HT1080 (cell line): ENCODE data around the gene GDA. TPM values are rescaled to one million over a fixed set of nuclear protein-coding genes. Genes with fewer than 3 reads are reported as not detected.
A peak's percentile ranks its signal among the peaks of the same experiment; 100 is the strongest.

Experiments used
- DNase-seq: peaks from one replicate; pipeline ENCODE4 v3.0.0-alpha.2; 2015; ENCODE audit warnings: low read depth
- total RNA-seq: library from RNA; depleted of rRNA; stranded (reverse); fragments of >200 nt; shearing (Covaris generic); gene quantifications from 2 replicates; pipeline ENCODE4 v1.2.3, GENCODE V29; 2014

Gene GDA
- total RNA-seq, 1 experiment from 2014 or later: not detected

GRCh38 chr9:72150127-72150526 is 887 bp downstream of the GDA start:
- no peak for DNase-seq

GRCh38 chr9:72150661-72151060 is 1.4 kb downstream of the GDA start:
- DNase-seq: no peak

GRCh38 chr9:72151104-72151503 is 1.9 kb downstream of the GDA start:
- DNase-seq: no peak

GRCh38 chr9:72154468-72155285 is 5.4 kb downstream of the GDA start:
- DNase-seq: no peak

GRCh38 chr9:72155301-72155700 is 6.1 kb downstream of the GDA start:
- DNase-seq: no peak

GRCh38 chr9:72156586-72156985 is 7.3 kb downstream of the GDA start:
- DNase-seq: peak; percentile 52

- no peak for DNase-seq
Observed at GRCh38 chr9:72158680-72159079, 9.4 kb downstream of the GDA start.

GRCh38 chr9:72160446-72161123 is 11.3 kb downstream of the GDA start:
- DNase-seq: no peak

- DNase-seq: no peak
Observed at GRCh38 chr9:72165326-72165725, 16.1 kb downstream of the GDA start.

- DNase-seq: peak; percentile 26
Observed at GRCh38 chr9:72165821-72166547, 16.7 kb downstream of the GDA start.

GRCh38 chr9:72168075-72168474 is 18.8 kb downstream of the GDA start:
- no peak for DNase-seq

- DNase-seq: no peak
Observed at GRCh38 chr9:72169178-72169577, 19.9 kb downstream of the GDA start.

- DNase-seq: no peak
Observed at GRCh38 chr9:72173080-72173479, 23.8 kb downstream of the GDA start.

- DNase-seq: peak; percentile 19
Observed at GRCh38 chr9:72185561-72185960, 36.3 kb downstream of the GDA start.

- DNase-seq: no peak
Observed at GRCh38 chr9:72187121-72187695, 38.0 kb downstream of the GDA start.

- DNase-seq: no peak
Observed at GRCh38 chr9:72188232-72188631, 39.0 kb downstream of the GDA start.

- DNase-seq: no peak
Observed at GRCh38 chr9:72193478-72193881, 44.2 kb downstream of the GDA start.

GRCh38 chr9:72199238-72199637 is 50.0 kb downstream of the GDA start:
- DNase-seq: no peak

GRCh38 chr9:72200452-72200851 is 51.2 kb downstream of the GDA start:
- no peak for DNase-seq

- no peak for DNase-seq
Observed at GRCh38 chr9:72202009-72202408, 52.8 kb downstream of the GDA start.

- peak; percentile 8 for DNase-seq
Observed at GRCh38 chr9:72203205-72203803, 54.1 kb downstream of the GDA start.
